ENCODE results near the gene SCN1B. TPM values are rescaled to one million over a fixed set of nuclear protein-coding genes. Genes with fewer than 3 reads are reported as not detected.

SCN1B gene
- total and polyA plus RNA-seq, 2 of the 13 experiments (the other 11 are each of a cell fraction or from before 2014, with no cell fraction given), result 2.7 to 20.1 TPM

- no peak for ATAC-seq
Observed at GRCh38 chr19:35073941-35074340, 43.7 kb downstream of the SCN1B start.

More at GRCh38 chr19:35073941-35074340, 43.7 kb downstream of the SCN1B start:
- H3K9ac ChIP-seq (ENCODE audit: insufficient read depth, low read depth, low read length), result no peak overlapping the region
- no peak for FAIRE-seq
- H3K36me3 ChIP-seq (replicated peaks in 1 of 2; ENCODE audit: control insufficient read depth in 1 of 2, insufficient read depth in 2 of 2, low read length in 2 of 2), result no peaks in the 10 kb centered on the region
- H3K4me1 ChIP-seq (ENCODE audit: insufficient read depth, low read length), result no peaks in the 10 kb centered on the region
- no peak overlapping the region for H3K27ac ChIP-seq (ENCODE audit: extremely low read length, insufficient read depth, low read length)
- no peak overlapping the region for H3K4me3 ChIP-seq (replicated peaks in 1 of 3; ENCODE audit: insufficient read depth in 1 of 3, low read depth in 2 of 3, low read length in 3 of 3)
- in situ Hi-C loops (cut with HindIII; ENCODE audit: extremely low pct_ligation_motif_present, low pct_unique_long_range_greater_than_20kb) (no loop called here), intact Hi-C loops (cut with micrococcal nuclease; ENCODE audit: unreplicated experiment) (no loop called here)
- H4K20me1 ChIP-seq (ENCODE audit: insufficient read depth, low read length), result no peaks in the 10 kb centered on the region
- peaks cover 11% of the 10 kb centered on the region for H3K9me3 ChIP-seq (ENCODE audit: low read length)
- no peaks in the 10 kb centered on the region for H3K79me2 ChIP-seq (ENCODE audit: insufficient read depth, low read length)
- 40% methylated on average over 1 of the region's 8 CpGs for WGBS (ENCODE audit: low lambda C conversion rate)
- no peak overlapping the region for H2AFZ ChIP-seq (ENCODE audit: low read length)
- POLR2A ChIA-PET, result no interaction called here
- DNase-seq (ENCODE audit: low spot score), result no peak
- no peak overlapping the region for H3K4me2 ChIP-seq (ENCODE audit: low read depth, low read length)
- TF ChIP-seq BRD4 (CRISPR knock-in tag; IDR thresholded peaks at IDR 0.05) (no peak), NBN (conservative IDR thresholded peaks at IDR 0.05) (no peak), NR2F6 (IDR thresholded peaks at IDR 0.05) (no peak), NR2F6 (CRISPR knock-in tag; IDR thresholded peaks at IDR 0.05) (no peak), MYC (CRISPR knock-in tag; IDR thresholded peaks at IDR 0.05; ENCODE audit: borderline replicate concordance) (no peak), SRSF4 (IDR thresholded peaks at IDR 0.05; ENCODE audit: low read depth, low read length, poor library complexity, severe bottlenecking) (no peak), SKIL (CRISPR knock-in tag; IDR thresholded peaks at IDR 0.05; ENCODE audit: borderline replicate concordance) (no peak), ZNF547 (CRISPR knock-in tag; IDR thresholded peaks at IDR 0.05) (no peak)
- CTCF ChIA-PET (ENCODE audit: low intra/inter-chr PET ratio, low total read pairs), result no interaction called here
- BruUV-seq (replicated peaks), result no TSS peak
- peaks cover 14 to 46% of the 10 kb centered on the region in 2 experiments for H3K27me3 ChIP-seq (ENCODE audit: control insufficient read depth in 1 of 2, insufficient read depth in 2 of 2, low read length in 2 of 2)
